ENCODE data around the gene SMYD4. TPM values are rescaled to one million over a fixed set of nuclear protein-coding genes. Genes with fewer than 3 reads are reported as not detected.

Gene SMYD4
- total RNA-seq, 2 donors from 2014 or later, result 31.6 to 36.8 TPM

DNA sequence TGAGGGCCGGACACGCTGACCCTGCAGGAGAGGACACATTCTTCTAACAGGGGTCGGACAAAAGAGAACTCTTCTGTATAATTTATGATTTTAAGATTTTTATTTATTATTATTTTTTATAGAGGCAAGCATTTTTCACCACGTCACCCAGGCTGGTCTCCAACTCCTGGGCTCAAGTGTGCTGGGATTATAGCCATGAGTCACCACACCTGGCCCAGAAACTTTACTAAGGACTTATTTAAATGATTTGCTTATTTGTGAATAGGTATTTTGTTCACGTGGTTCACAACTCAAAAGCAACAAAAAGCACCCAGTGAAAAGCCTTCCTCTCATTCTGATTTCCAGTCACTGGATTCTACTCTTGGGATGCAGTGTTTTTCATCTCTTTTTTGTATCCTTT is 70.2 kb downstream of the SMYD4 start:
- WGBS, 2 experiments (ENCODE audit: insufficient coverage in 1 of 2, insufficient read length in 1 of 2), result 90% methylated on average over 4 of the region's 5 CpGs; no CpG with 5 or more reads in 1 of the 2 experiments
- H3K4me3 Mint-ChIP-seq, result no peak overlapping the region
- H3K4me1 Mint-ChIP-seq, result peaks cover 23% of the 10 kb centered on the region
- Histone ChIP-seq H3K27ac (ENCODE audit: low read depth, low read length) (no peak overlapping the region), H3K27me3 (ENCODE audit: control insufficient read depth, insufficient read depth, low read length, poor library complexity, severe bottlenecking) (no peaks in the 10 kb centered on the region), H3K9me3 (ENCODE audit: control insufficient read depth, low read length) (no peaks in the 10 kb centered on the region), H3K4me1 (ENCODE audit: control insufficient read depth, insufficient read depth, low read length) (peaks cover 21% of the 10 kb centered on the region), H3K36me3 (ENCODE audit: control insufficient read depth, insufficient read depth, low read length) (no peaks in the 10 kb centered on the region), H3K9ac (ENCODE audit: extremely low read depth, low read length, poor library complexity, severe bottlenecking) (no peak overlapping the region), H3K4me3 (ENCODE audit: low read length) (no peak overlapping the region)
- TF ChIP-seq, protein P1, sequence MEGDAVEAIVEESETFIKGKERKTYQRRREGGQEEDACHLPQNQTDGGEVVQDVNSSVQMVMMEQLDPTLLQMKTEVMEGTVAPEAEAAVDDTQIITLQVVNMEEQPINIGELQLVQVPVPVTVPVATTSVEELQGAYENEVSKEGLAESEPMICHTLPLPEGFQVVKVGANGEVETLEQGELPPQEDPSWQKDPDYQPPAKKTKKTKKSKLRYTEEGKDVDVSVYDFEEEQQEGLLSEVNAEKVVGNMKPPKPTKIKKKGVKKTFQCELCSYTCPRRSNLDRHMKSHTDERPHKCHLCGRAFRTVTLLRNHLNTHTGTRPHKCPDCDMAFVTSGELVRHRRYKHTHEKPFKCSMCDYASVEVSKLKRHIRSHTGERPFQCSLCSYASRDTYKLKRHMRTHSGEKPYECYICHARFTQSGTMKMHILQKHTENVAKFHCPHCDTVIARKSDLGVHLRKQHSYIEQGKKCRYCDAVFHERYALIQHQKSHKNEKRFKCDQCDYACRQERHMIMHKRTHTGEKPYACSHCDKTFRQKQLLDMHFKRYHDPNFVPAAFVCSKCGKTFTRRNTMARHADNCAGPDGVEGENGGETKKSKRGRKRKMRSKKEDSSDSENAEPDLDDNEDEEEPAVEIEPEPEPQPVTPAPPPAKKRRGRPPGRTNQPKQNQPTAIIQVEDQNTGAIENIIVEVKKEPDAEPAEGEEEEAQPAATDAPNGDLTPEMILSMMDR (conservative IDR thresholded peaks at IDR 0.05), result no peak
- no peak overlapping the region for H3K27ac Mint-ChIP-seq
- no peaks in the 10 kb centered on the region for H3K36me3 Mint-ChIP-seq (ENCODE audit: low read depth)
- DNase-seq, result no peak
- peaks cover 2% of the 10 kb centered on the region for H3K27me3 Mint-ChIP-seq (ENCODE audit: insufficient read depth)
- no peaks in the 10 kb centered on the region for H3K9me3 Mint-ChIP-seq

DNA sequence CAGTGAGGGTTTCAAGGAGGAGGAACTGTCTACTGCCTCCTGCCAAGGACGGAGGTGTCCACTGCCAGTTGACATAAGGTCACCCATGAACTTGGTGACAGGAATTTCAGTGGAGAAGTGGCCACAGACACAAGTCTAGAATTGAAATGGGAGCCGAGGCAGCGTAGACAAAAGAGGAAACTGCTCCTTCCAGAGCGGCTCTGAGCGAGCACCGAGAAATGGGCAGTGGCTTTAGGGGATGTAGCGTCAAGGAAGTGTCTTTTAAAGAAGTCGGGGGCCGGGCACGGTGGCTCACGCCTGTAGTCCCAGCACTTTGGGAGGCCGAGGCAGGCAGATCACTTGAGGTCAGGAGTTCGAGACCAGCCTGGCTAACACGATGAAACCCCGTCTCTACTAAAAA is 70.9 kb downstream of the SMYD4 start:
- peaks cover 3% of the 10 kb centered on the region for H3K27me3 Mint-ChIP-seq (ENCODE audit: insufficient read depth)
- 92 to 93% methylated on average over 15 of the region's 15 CpGs for WGBS, 2 experiments (ENCODE audit: insufficient coverage in 1 of 2, insufficient read length in 1 of 2)
- Histone ChIP-seq H3K27ac (ENCODE audit: low read depth, low read length) (no peak overlapping the region), H3K27me3 (ENCODE audit: control insufficient read depth, insufficient read depth, low read length, poor library complexity, severe bottlenecking) (no peaks in the 10 kb centered on the region), H3K9ac (ENCODE audit: extremely low read depth, low read length, poor library complexity, severe bottlenecking) (no peak overlapping the region), H3K4me1 (ENCODE audit: control insufficient read depth, insufficient read depth, low read length) (peaks cover 20% of the 10 kb centered on the region), H3K9me3 (ENCODE audit: control insufficient read depth, low read length) (no peaks in the 10 kb centered on the region), H3K36me3 (ENCODE audit: control insufficient read depth, insufficient read depth, low read length) (no peaks in the 10 kb centered on the region), H3K4me3 (ENCODE audit: low read length) (no peak overlapping the region)
- no peaks in the 10 kb centered on the region for H3K36me3 Mint-ChIP-seq (ENCODE audit: low read depth)
- TF ChIP-seq, protein P1 (conservative IDR thresholded peaks at IDR 0.05), result no peak
- no peak for DNase-seq
- peak overlapping the region; percentile 0 for H3K27ac Mint-ChIP-seq
- no peaks in the 10 kb centered on the region for H3K9me3 Mint-ChIP-seq
- peaks cover 20% of the 10 kb centered on the region for H3K4me1 Mint-ChIP-seq
- no peak overlapping the region for H3K4me3 Mint-ChIP-seq

GRCh38 chr17:1755827-1756262 is 73.9 kb downstream of the SMYD4 start:
- Histone ChIP-seq H3K4me3 (ENCODE audit: low read length) (no peak overlapping the region), H3K27me3 (ENCODE audit: control insufficient read depth, insufficient read depth, low read length, poor library complexity, severe bottlenecking) (no peaks in the 10 kb centered on the region), H3K9me3 (ENCODE audit: control insufficient read depth, low read length) (no peaks in the 10 kb centered on the region), H3K9ac (ENCODE audit: extremely low read depth, low read length, poor library complexity, severe bottlenecking) (no peak overlapping the region), H3K4me1 (ENCODE audit: control insufficient read depth, insufficient read depth, low read length) (no peaks in the 10 kb centered on the region), H3K36me3 (ENCODE audit: control insufficient read depth, insufficient read depth, low read length) (no peaks in the 10 kb centered on the region), H3K27ac (ENCODE audit: low read depth, low read length) (no peak overlapping the region)
- H3K27ac Mint-ChIP-seq, result no peak overlapping the region
- H3K4me1 Mint-ChIP-seq, result peaks cover 4% of the 10 kb centered on the region
- DNase-seq, result peak; percentile 82
- TF ChIP-seq, protein P1 (conservative IDR thresholded peaks at IDR 0.05), result no peak
- H3K9me3 Mint-ChIP-seq, result no peaks in the 10 kb centered on the region
- H3K27me3 Mint-ChIP-seq (ENCODE audit: insufficient read depth), result peaks cover 3% of the 10 kb centered on the region
- H3K36me3 Mint-ChIP-seq (ENCODE audit: low read depth), result no peaks in the 10 kb centered on the region
- 68 to 78% methylated on average over 13 to 17 of the region's 17 CpGs for WGBS, 2 experiments (ENCODE audit: insufficient coverage in 1 of 2, insufficient read length in 1 of 2)
- no peak overlapping the region for H3K4me3 Mint-ChIP-seq
